OCI-LY3 (cell line): ENCODE measurements around the gene SDK1.

Experiments
- H2AFZ ChIP-seq: fragments of 200-600, 300-600 bp; shearing (Covaris generic); 2 replicates; pipeline ENCODE4 v1.6.0; 2014; ENCODE audit warnings: antibody characterized with exemption, low read depth, low read length
- H3K27ac ChIP-seq: fragments of 200-600, 300-600 bp; sonication (generic); 2 replicates; pipeline ENCODE4 v1.5.1; 2014; ENCODE audit warnings: mild to moderate bottlenecking, low read length, moderate library complexity, mixed read lengths
- H3K27me3 ChIP-seq: fragments of 200-600, 300-600 bp; sonication (generic); 2 replicates; pipeline ENCODE4 v1.6.1; 2014; ENCODE audit warnings: low read depth, low read length, mixed read lengths
- H3K36me3 ChIP-seq: fragments of 200-600, 300-600 bp; sonication (generic); replicated peaks from 2 replicates; pipeline ENCODE3; 2014; ENCODE audit warnings: low read depth, low read length, mixed read lengths
- H3K4me1 ChIP-seq: fragments of 300-600, 200-600 bp; sonication (generic); 2 replicates; pipeline ENCODE4 v1.6.1; 2014; ENCODE audit warnings: low read length, mixed read lengths
- H3K4me2 ChIP-seq: fragments of 200-600, 300-600 bp; sonication (generic); 2 replicates; pipeline ENCODE4 v1.6.1; 2014; ENCODE audit warnings: low read length, mixed read lengths
- H3K4me3 ChIP-seq: fragments of 300-600, 200-600 bp; sonication (generic); 2 replicates; pipeline ENCODE4 v1.5.1; 2014; ENCODE audit warnings: antibody characterized with exemption, mild to moderate bottlenecking, low read length, moderate library complexity
- H3K79me2 ChIP-seq: fragments of 300-600, 200-600 bp; shearing (Covaris generic); 2 replicates; pipeline ENCODE4 v1.6.1; 2014; ENCODE audit warnings: mild to moderate bottlenecking, low read length, mixed read lengths
- H3K9ac ChIP-seq: fragments of 300-600, 200-600 bp; shearing (Covaris generic); 2 replicates; pipeline ENCODE4 v1.6.0; 2014; ENCODE audit warnings: mild to moderate bottlenecking, low read length, moderate library complexity
- H3K9me3 ChIP-seq: fragments of 200-600, 300-600 bp; shearing (Covaris generic); 2 replicates; pipeline ENCODE4 v1.6.1; 2014; ENCODE audit warnings: low read length, mixed read lengths; ENCODE audit not compliant: insufficient read depth
- H4K20me1 ChIP-seq: fragments of 200-600, 300-600 bp; sonication (generic); 2 replicates; pipeline ENCODE4 v1.6.1; 2016; ENCODE audit warnings: low read length, mixed read lengths; ENCODE audit not compliant: insufficient read depth
- EZH2phosphoT487 ChIP-seq: fragments of 200-600 bp; shearing (Covaris generic); IDR thresholded peaks from 2 replicates; pipeline ENCODE4 v1.6.1; 2018; ENCODE audit warnings: antibody characterized with exemption, mixed run types, low read depth
- TF ChIP-seq, protein P1 (sequence below): fragments of 200-600, 300-600 bp; sonication (generic); IDR thresholded peaks from 2 replicates; pipeline ENCODE4 v1.5.1; 2014; ENCODE audit warnings: antibody characterized with exemption, low read length, low read depth

The SDK1 gene

DNA sequence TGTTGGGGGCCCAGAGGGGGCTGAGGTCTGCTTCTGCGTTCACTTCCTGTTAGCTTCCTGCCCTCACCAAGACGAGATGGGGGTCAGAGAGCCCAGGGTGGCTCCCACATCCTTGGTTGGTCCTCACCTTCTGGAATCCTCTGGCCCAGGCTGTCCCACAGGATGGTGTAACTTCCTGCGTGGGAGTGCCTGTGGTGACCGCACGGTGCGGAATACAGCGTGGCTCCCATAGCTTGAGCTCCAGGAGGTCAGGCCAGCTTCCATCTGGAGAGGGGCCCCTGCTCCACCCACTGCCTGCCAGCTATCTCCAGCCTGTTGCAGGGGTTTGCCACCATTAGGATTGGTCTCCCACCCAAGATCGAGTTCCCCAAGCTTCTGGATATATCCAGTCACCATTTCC is 699.9 kb downstream of the SDK1 start:
- H3K4me3 ChIP-seq = no peak overlapping the region
- no peaks in the 10 kb centered on the region for H3K9me3 ChIP-seq
- TF ChIP-seq EZH2phosphoT487 = no peak
- TF ChIP-seq, protein P1, sequence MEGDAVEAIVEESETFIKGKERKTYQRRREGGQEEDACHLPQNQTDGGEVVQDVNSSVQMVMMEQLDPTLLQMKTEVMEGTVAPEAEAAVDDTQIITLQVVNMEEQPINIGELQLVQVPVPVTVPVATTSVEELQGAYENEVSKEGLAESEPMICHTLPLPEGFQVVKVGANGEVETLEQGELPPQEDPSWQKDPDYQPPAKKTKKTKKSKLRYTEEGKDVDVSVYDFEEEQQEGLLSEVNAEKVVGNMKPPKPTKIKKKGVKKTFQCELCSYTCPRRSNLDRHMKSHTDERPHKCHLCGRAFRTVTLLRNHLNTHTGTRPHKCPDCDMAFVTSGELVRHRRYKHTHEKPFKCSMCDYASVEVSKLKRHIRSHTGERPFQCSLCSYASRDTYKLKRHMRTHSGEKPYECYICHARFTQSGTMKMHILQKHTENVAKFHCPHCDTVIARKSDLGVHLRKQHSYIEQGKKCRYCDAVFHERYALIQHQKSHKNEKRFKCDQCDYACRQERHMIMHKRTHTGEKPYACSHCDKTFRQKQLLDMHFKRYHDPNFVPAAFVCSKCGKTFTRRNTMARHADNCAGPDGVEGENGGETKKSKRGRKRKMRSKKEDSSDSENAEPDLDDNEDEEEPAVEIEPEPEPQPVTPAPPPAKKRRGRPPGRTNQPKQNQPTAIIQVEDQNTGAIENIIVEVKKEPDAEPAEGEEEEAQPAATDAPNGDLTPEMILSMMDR = no peak
- H3K79me2 ChIP-seq = no peaks in the 10 kb centered on the region
- no peaks in the 10 kb centered on the region for H3K27me3 ChIP-seq
- H3K27ac ChIP-seq = no peak overlapping the region
- no peak overlapping the region for H3K9ac ChIP-seq
- no peak overlapping the region for H2AFZ ChIP-seq
- no peaks in the 10 kb centered on the region for H3K36me3 ChIP-seq
- no peaks in the 10 kb centered on the region for H3K4me1 ChIP-seq
- no peak overlapping the region for H3K4me2 ChIP-seq
- no peaks in the 10 kb centered on the region for H4K20me1 ChIP-seq

GRCh38 chr7:4001742-4002141 is 700.7 kb downstream of the SDK1 start:
- H3K79me2 ChIP-seq = no peaks in the 10 kb centered on the region
- H3K9me3 ChIP-seq = no peaks in the 10 kb centered on the region
- H3K36me3 ChIP-seq = no peaks in the 10 kb centered on the region
- no peaks in the 10 kb centered on the region for H3K4me1 ChIP-seq
- no peak overlapping the region for H3K9ac ChIP-seq
- H2AFZ ChIP-seq = no peak overlapping the region
- H4K20me1 ChIP-seq = no peaks in the 10 kb centered on the region
- no peak overlapping the region for H3K4me3 ChIP-seq
- TF ChIP-seq, protein P1 = no peak
- TF ChIP-seq EZH2phosphoT487 = no peak
- no peaks in the 10 kb centered on the region for H3K27me3 ChIP-seq
- H3K4me2 ChIP-seq = no peak overlapping the region
- no peak overlapping the region for H3K27ac ChIP-seq

DNA sequence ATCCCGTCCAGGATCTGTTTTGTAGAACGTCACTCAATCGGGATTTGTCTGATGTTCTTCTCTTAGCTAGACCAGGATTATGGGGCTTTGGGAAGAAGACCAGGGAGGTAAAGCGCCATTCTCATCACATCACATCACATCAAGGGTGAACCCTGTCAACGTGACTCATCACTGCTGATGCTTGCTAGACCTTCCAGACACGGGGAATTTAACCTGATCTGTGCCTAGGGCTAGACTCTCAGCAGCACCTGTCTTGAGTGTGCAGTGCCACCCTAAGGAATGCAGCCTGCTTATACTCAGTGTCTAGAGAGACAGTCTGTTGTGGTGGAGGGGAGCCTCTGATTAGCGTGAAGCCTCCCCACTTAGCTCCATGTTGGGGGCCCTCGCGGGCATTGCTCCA is 702.5 kb downstream of the SDK1 start:
- H3K27me3 ChIP-seq = no peaks in the 10 kb centered on the region
- H3K4me1 ChIP-seq = no peaks in the 10 kb centered on the region
- H3K4me3 ChIP-seq = no peak overlapping the region
- no peak overlapping the region for H3K27ac ChIP-seq
- H3K9me3 ChIP-seq = no peaks in the 10 kb centered on the region
- H3K79me2 ChIP-seq = no peaks in the 10 kb centered on the region
- H3K4me2 ChIP-seq = no peak overlapping the region
- no peak overlapping the region for H3K9ac ChIP-seq
- no peaks in the 10 kb centered on the region for H4K20me1 ChIP-seq
- H2AFZ ChIP-seq = no peak overlapping the region
- no peaks in the 10 kb centered on the region for H3K36me3 ChIP-seq
- TF ChIP-seq, protein P1 = no peak
- no peak for TF ChIP-seq EZH2phosphoT487

DNA sequence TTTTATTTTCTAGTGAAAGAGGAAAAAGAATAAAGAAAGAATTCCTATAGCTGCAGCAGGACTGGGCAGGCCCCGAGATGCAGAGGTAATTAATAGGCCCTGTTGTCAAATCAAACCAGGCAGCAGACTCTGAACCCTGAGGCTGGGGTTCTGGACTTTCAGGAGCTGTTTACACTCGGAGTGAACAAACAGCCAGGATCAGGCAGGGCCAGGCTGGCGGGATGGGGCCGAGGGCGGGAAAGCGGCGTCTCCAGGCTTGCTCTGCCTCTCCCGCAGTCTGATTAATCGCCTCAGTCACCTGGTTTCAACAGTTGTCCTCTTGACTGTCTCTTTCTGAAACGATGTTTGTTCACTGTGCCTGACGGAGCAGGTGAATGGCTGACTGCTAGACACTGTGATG is 705.6 kb downstream of the SDK1 start:
- no peak for TF ChIP-seq EZH2phosphoT487
- TF ChIP-seq, protein P1 = no peak
- no peak overlapping the region for H3K4me2 ChIP-seq
- H3K4me1 ChIP-seq = no peaks in the 10 kb centered on the region
- no peak overlapping the region for H3K9ac ChIP-seq
- no peak overlapping the region for H2AFZ ChIP-seq
- H3K9me3 ChIP-seq = no peaks in the 10 kb centered on the region
- H3K36me3 ChIP-seq = no peaks in the 10 kb centered on the region
- H3K4me3 ChIP-seq = no peak overlapping the region
- H3K79me2 ChIP-seq = no peaks in the 10 kb centered on the region
- H3K27ac ChIP-seq = no peak overlapping the region
- no peaks in the 10 kb centered on the region for H4K20me1 ChIP-seq
- no peaks in the 10 kb centered on the region for H3K27me3 ChIP-seq
